Heart right ventricle (tissue), 16 donors: ENCODE results near the gene NXPH4. TPM values are rescaled to one million over a fixed set of nuclear protein-coding genes. Genes with fewer than 3 reads are reported as not detected.

Source experiments
- ATAC-seq, 8 donors: fragments of 200-7000 bp; cut with Tn5 transposase; one replicate each; pipeline ENCODE4 v1.9.1; 2020; ENCODE audit warnings: mild to moderate bottlenecking in 8 of 8, moderate library complexity in 8 of 8, moderate number of reproducible peaks in 1 of 8
- DNase-seq, 2 donors: peaks; one replicate each; pipeline ENCODE4 v3.0.0-alpha.2; 2020
- H3K27ac ChIP-seq, 10 donors: fragments of 200-600 bp; sonication (generic) in 2 of 10; one replicate each; pipeline versions ENCODE4 v1.5.0 to v1.8.0; 2020 to 2022; ENCODE audit warnings: mild to moderate bottlenecking in 3 of 10
- H3K27me3 ChIP-seq, 7 donors: fragments of 200-600 bp; one replicate each; pipeline ENCODE4 v1.8.0; 2021 to 2022; ENCODE audit warnings: mild to moderate bottlenecking in 2 of 7
- H3K36me3 ChIP-seq, 9 donors: fragments of 200-600 bp; sonication (generic) in 1 of 9; one replicate each; pipeline versions ENCODE4 v1.5.0 to v1.8.0; 2020 to 2022; ENCODE audit warnings: mild to moderate bottlenecking in 2 of 9
- H3K4me1 ChIP-seq, 9 donors: fragments of 200-600 bp; sonication (generic) in 1 of 9; one replicate each; pipeline versions ENCODE4 v1.5.0 to v1.8.0; 2020 to 2022; ENCODE audit warnings: mild to moderate bottlenecking in 4 of 9
- H3K4me3 ChIP-seq, 10 donors: fragments of 200-600 bp; sonication (generic) in 2 of 10; one replicate each; pipeline versions ENCODE4 v1.5.0 to v1.8.0; 2020 to 2022; ENCODE audit warnings: mild to moderate bottlenecking in 7 of 10, moderate library complexity in 2 of 10
- H3K9me3 ChIP-seq, 11 donors: fragments of 200-600 bp in 10 of 11; sonication (generic) in 2 of 11; one replicate each; pipeline versions ENCODE4 v1.5.0 to v1.8.0; 2013 to 2022; ENCODE audit warnings: mild to moderate bottlenecking in 2 of 11, control low read depth in 1 of 11, moderate library complexity in 1 of 11
- CTCF ChIP-seq, 9 donors: fragments of 200-600 bp; sonication (generic) in 2 of 9; IDR thresholded peaks; one replicate each; pipeline versions ENCODE4 v1.5.0 to v1.8.0; 2021 to 2022; ENCODE audit warnings: antibody characterized with exemption in 9 of 9, mild to moderate bottlenecking in 5 of 9, moderate library complexity in 1 of 9
- WGBS, 2 donors: extraction: QIAGEN DNeasy Blood & Tissue Kit; methylation state at CpG; one replicate each; pipeline ENCODE4 v1.1.7; 2013; ENCODE audit warnings: inconsistent platforms in 1 of 2; 5-methylcytosine and 5-hydroxymethylcytosine counted together
- intact Hi-C, 10 donors: fragments of 100-400 bp; cut with DNase I; formaldehyde crosslinking; loops; one replicate each; pipeline versions ENCODE4 v1.11.1 to v1.14.2; 2022
- polyA plus RNA-seq, 2 donors: library from polyadenylated mRNA; stranded (reverse); fragments of 200-250 nt; gene quantifications; one replicate each; pipeline ENCODE4 v1.2.3, GENCODE V29; 2013
- total RNA-seq, 10 donors: library from RNA; stranded (reverse); fragmentation: NEBNext Ultra II Directional in 3 of 10; extraction: Animal tissue kit (Norgen Biotek cat#: 25700) in 3 of 10; gene quantifications; one replicate each; pipeline versions ENCODE4 v1.2.1 to v1.2.4, GENCODE V29; 2021 to 2023
- donor health status: Arrhythmogenic right ventricular cardiomyopathy.
- donor health status: ischemic (EF 13 %, LVEDD 7.1; RV severe dilation, severe dysfunction).
- donor health status: healthy with polysubstance abuse.
- donor health status: DM: no; HTN: yes; CAD: no.
- donor health status: DM: no; HTN: no; CAD: no.
- donor health status: ischemic (EF 25% LVEDD 6.9; RV normal size, moderate dysfunction).
- donor health status: ischemic (EF 25% LVEDD 5.7; RV mildly dilated, moderate dysfunction).
- donor health status: healthy.
- donor health status: DM: yes; HTN: yes; CAD: no.
- donor health status: Ischemic cardiomyopathy.
- donor health status: ischemic (EF 35%, LVEDD 5.7; RV mildly dilated, moderate dysfunction).
- donor health status: nonischemic (EF 11% LVEDD 7.7; RV severe dilation, severe dysfunction).
- donor health status: DM: yes; HTN: yes; CAD: no.
- donor health status: PGD.
- donor health status: ischemic (EF 29% LVEDD 5.4; RV normal size, mild dysfunction).
- donor health status: nonischemic (EF 23%, LVEDD 6.1; RV moderate dilation, normal function).

Gene NXPH4
- total and polyA plus RNA-seq, 12 donors = 0.18 to 6.2 (median 1.8) TPM

GRCh38 chr12:57202321-57202720 lies 14.3 kb upstream of the NXPH4 start:
- Histone ChIP-seq H3K9me3 (no peaks in the 10 kb centered on the region), H3K4me3 (no peak overlapping the region), H3K27ac (no peak overlapping the region), H3K4me1 (no peaks in the 10 kb centered on the region), H3K36me3 (peaks cover 0 to 100% (median 69%) of the 10 kb centered on the region in 9 donors), H3K27me3 (no peaks in the 10 kb centered on the region)
- TF ChIP-seq CTCF (IDR thresholded peaks at IDR 0.05) = no peak
- no peak for DNase-seq
- intact Hi-C loops = no loop called here
- no peak for ATAC-seq
- WGBS, 2 donors = 91 to 93% methylated on average over 19 of the region's 19 CpGs

- H3K27me3 ChIP-seq = no peaks in the 10 kb centered on the region
- intact Hi-C loops = no loop called here
- H3K9me3 ChIP-seq = no peaks in the 10 kb centered on the region
- ATAC-seq = no peak
- no peak overlapping the region for H3K4me3 ChIP-seq
- 97% methylated on average over 28 of the region's 28 CpGs for WGBS, 2 donors
- H3K27ac ChIP-seq = no peak overlapping the region
- peaks cover under 1 to 9% (median 5%) of the 10 kb centered on the region in 9 donors for H3K4me1 ChIP-seq
- DNase-seq = no peak
- TF ChIP-seq CTCF (IDR thresholded peaks at IDR 0.05) = no peak
- H3K36me3 ChIP-seq = peaks cover 0 to 100% (median 60%) of the 10 kb centered on the region in 9 donors
Measured at GRCh38 chr12:57203201-57203600, 13.4 kb upstream of the NXPH4 start.

GRCh38 chr12:57203791-57204190 lies 12.8 kb upstream of the NXPH4 start:
- Histone ChIP-seq H3K27me3 (no peaks in the 10 kb centered on the region), H3K9me3 (no peaks in the 10 kb centered on the region), H3K27ac (no peak overlapping the region), H3K4me1 (peaks cover 7 to 14% (median 10%) of the 10 kb centered on the region in 9 donors), H3K36me3 (peaks cover 0 to 100% (median 55%) of the 10 kb centered on the region in 9 donors), H3K4me3 (no peak overlapping the region)
- no peak for TF ChIP-seq CTCF (IDR thresholded peaks at IDR 0.05)
- 84 to 88% methylated on average over 11 of the region's 11 CpGs for WGBS, 2 donors
- DNase-seq = no peak
- no peak for ATAC-seq
- intact Hi-C loops = no loop called here

GRCh38 chr12:57204454-57204853 lies 12.1 kb upstream of the NXPH4 start:
- H3K4me3 ChIP-seq = no peak overlapping the region
- no peaks in the 10 kb centered on the region for H3K27me3 ChIP-seq
- H3K27ac ChIP-seq = no peak overlapping the region
- ATAC-seq (no peak), DNase-seq (no peak)
- intact Hi-C loops = no loop called here
- peaks cover 10 to 21% (median 15%) of the 10 kb centered on the region in 9 donors for H3K4me1 ChIP-seq
- no peaks in the 10 kb centered on the region for H3K9me3 ChIP-seq
- TF ChIP-seq CTCF (IDR thresholded peaks at IDR 0.05) = no peak
- WGBS, 2 donors = 92% methylated on average over 19 of the region's 19 CpGs
- H3K36me3 ChIP-seq = peaks cover 0 to 100% (median 48%) of the 10 kb centered on the region in 9 donors
